ENCODE data around the gene THAP7. TPM values are rescaled to one million over a fixed set of nuclear protein-coding genes. Genes with fewer than 3 reads are reported as not detected.
"Not testable (repeated sequence)": the region's sequence is repeated elsewhere in the genome, so short reads cannot be mapped to it uniquely, and the experiment has no call there.

THAP7 gene
- total RNA-seq (10 to 100 TPM; 15.3 to 39.0 (median 17.5) TPM), polyA plus RNA-seq (10 to 100 TPM; 29.8 to 35.0 TPM)
- long read RNA-seq, donor 1, transcript THAP7-204 (2 exons, 1,809 nt): major isoform, 14 of 39 reads
- long read RNA-seq, donor 1, transcript THAP7-202 (5 exons, 1,144 nt): minor isoform, 8 of 39 reads
- long read RNA-seq, donor 1, transcript THAP7-208 (3 exons, 1,957 nt): minor isoform, 11 of 39 reads
- long read RNA-seq, donor 1, partial matches to known transcripts: 0 of 39 reads
- long read RNA-seq, donor 1, other reads (novel, unspliced or antisense): 3 of 39 reads
- long read RNA-seq, donor 2, transcript THAP7-204 (2 exons, 1,809 nt): major isoform, 58 of 111 reads
- long read RNA-seq, donor 2, transcript THAP7-208 (3 exons, 1,957 nt): minor isoform, 16 of 111 reads
- long read RNA-seq, donor 2, transcript THAP7-202 (5 exons, 1,144 nt): minor isoform, 19 of 111 reads
- long read RNA-seq, donor 2, transcript THAP7-201 (4 exons, 1,213 nt): minor isoform, 8 of 111 reads
- long read RNA-seq, donor 2, partial matches to known transcripts: 0 of 111 reads
- long read RNA-seq, donor 2, other reads (novel, unspliced or antisense): 5 of 111 reads
- long read RNA-seq, donor 3, transcript THAP7-204 (2 exons, 1,809 nt): minor isoform, 5 of 18 reads
- long read RNA-seq, donor 3, transcript THAP7-202 (5 exons, 1,144 nt): major isoform, 6 of 18 reads
- long read RNA-seq, donor 3, partial matches to known transcripts: 0 of 18 reads
- long read RNA-seq, donor 3, other reads (novel, unspliced or antisense): 1 of 18 reads

- Histone ChIP-seq H3K36me3 (peaks cover 0 to 37% (median 29%) of the 10 kb centered on the region in 9 donors), H3K27ac (peak within 1 kb of the TSS; percentile 91 to 99 (median 98)), H3K27me3 (no peaks in the 10 kb centered on the region), H3K9me3 (no peaks in the 10 kb centered on the region), H3K4me3 (peak within 1 kb of the TSS; percentile 61 to 94 (median 78)), H3K4me1 (peaks cover 3 to 36% (median 30%) of the 10 kb centered on the region in 12 donors)
- ATAC-seq (peak; percentile 95 to 97 (median 96)), DNase-seq (peak; percentile 97 to 99 (median 98))
- intact Hi-C loops (cut with DNase I): loop anchor here in 3 of 10 donors (2.0 to 10.0 kb wide), 3 partner anchors 21 to 147 kb away; partner anchors contain the start of genes PI4KA (in 2 of the 3), SNAP29 (in 2 of the 3) and CRKL (in 1 of the 3)
- TF ChIP-seq CTCF (IDR thresholded peaks at IDR 0.05) (no peak), POLR2A (IDR thresholded peaks at IDR 0.05) (peak in 1 of 2 donors; percentile 76)
- 0% methylated on average over 23 to 83 of the region's 83 CpGs for WGBS, 4 donors
Measured at GRCh38 chr22:21001601-21002325, at the start of gene THAP7. THAP7 (minus strand) TSS chr22:21002118; CDS start chr22:21001911, 207 bp downstream.

DNA sequence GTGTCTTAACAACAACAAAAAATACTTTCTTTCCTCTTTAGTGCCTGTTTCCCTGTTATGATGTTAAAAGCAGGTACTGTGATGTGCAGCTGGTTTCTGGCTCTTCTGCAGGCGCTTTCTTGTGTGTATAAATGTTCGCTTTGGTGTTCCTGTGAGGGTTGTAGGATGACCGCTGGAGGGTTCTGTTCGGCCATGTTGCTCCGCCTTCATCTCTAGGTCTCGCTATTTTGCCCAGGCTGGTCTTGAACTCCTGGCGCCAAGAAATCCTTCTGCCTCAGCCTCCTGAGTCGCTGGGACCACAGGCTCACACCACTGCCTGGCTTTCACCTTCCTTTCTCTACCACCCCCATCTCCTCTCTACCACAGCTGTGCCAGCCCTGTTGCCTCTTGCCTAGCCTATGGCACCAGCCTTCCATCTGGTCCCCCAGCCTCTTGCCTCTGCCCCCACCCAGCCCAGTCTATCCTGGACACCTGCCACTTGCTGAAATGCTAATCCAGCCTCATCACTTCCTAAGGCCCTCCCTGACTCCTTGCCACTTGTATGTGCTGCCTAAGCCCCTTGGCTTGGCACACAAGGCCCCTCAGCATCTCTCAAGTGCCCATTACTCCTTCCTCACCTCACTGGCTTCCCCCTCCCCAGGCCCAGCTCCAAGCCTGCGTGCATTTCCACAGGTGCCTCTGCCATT lies 49.4 kb upstream of the THAP7 start:
- peaks cover 0 to 6% (median 0%) of the 10 kb centered on the region in 12 donors for H3K4me1 ChIP-seq
- no peak overlapping the region for H3K4me3 ChIP-seq
- DNase-seq: peak in 1 of 5 donors; percentile 18
- WGBS, 4 donors: 84 to 87% (median 85%) methylated on average over 9 of the region's 9 CpGs
- H3K36me3 ChIP-seq: no peaks in the 10 kb centered on the region
- intact Hi-C loops (cut with DNase I): loop anchor here in 1 of 10 donors (5.0 kb wide), 1 partner anchor 84 kb away; the partner anchor contains the start of gene AIFM3
- no peak for TF ChIP-seq CTCF (IDR thresholded peaks at IDR 0.05)
- no peak for TF ChIP-seq POLR2A (IDR thresholded peaks at IDR 0.05)
- ATAC-seq: no peak
- H3K27me3 ChIP-seq: peaks cover 0 to 5% (median 0%) of the 10 kb centered on the region in 9 donors
- H3K9me3 ChIP-seq: no peaks in the 10 kb centered on the region
- no peak overlapping the region for H3K27ac ChIP-seq

DNA sequence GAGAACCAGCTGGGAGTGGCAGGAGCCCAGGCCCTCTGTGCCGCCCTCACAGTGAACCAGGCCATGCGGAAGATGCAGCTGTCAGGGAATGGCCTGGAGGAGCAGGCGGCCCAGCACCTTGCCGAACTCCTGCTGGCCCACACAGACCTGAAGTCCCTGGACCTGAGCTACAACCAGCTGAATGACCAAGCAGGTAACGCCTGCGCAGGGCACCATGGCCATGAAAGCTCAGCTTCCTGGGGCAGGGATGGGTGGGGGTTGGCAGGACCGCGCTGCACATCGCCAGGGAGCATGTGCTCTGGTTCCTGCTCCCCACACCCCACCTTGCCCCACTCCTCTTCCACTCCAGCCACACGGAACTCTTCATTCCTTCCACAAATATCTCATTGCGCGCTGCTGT lies 47.0 kb upstream of the THAP7 start:
- H3K27me3 ChIP-seq, ATAC-seq, DNase-seq, H3K4me3 ChIP-seq, H3K27ac ChIP-seq, H3K36me3 ChIP-seq, H3K9me3 ChIP-seq: not testable (repeated sequence)
- WGBS, 4 donors: 91 to 100% (median 97%) methylated on average over 2 to 9 of the region's 12 CpGs
- intact Hi-C loops (cut with DNase I): loop anchor here in 1 of 10 donors (5.0 kb wide), 1 partner anchor 37 kb away; no protein-coding TSS in a partner anchor
- peaks cover 0 to 19% (median 7%) of the 10 kb centered on the region in 12 donors for H3K4me1 ChIP-seq

GRCh38 chr22:21048448-21048847 lies 46.5 kb upstream of the THAP7 start:
- intact Hi-C loops (cut with DNase I): loop anchor here in 1 of 10 donors (5.0 kb wide), 1 partner anchor 36 kb away; no protein-coding TSS in a partner anchor
- ATAC-seq: not testable (repeated sequence)
- 67 to 77% (median 71%) methylated on average over 4 to 5 of the region's 5 CpGs for WGBS, 4 donors

More at GRCh38 chr22:21048448-21048847, 46.5 kb upstream of the THAP7 start:
- peaks cover 0 to 19% (median 7%) of the 10 kb centered on the region in 12 donors for H3K4me1 ChIP-seq
- not testable (repeated sequence) for H3K9me3 ChIP-seq, H3K36me3 ChIP-seq, H3K27me3 ChIP-seq, DNase-seq, H3K4me3 ChIP-seq, H3K27ac ChIP-seq
